DND-41 (cell line): Measurements from ENCODE around the gene HMGA1.

Experiments used
- EZH2 ChIP-seq: IDR thresholded peaks from 3 replicates; pipeline ENCODE4 v1.6.1; 2012; ENCODE audit warnings: borderline replicate concordance, low read depth, mild to moderate bottlenecking, moderate library complexity, low read length, inconsistent platforms; ENCODE audit not compliant: severe bottlenecking
- TF ChIP-seq, protein P1 (sequence below): IDR thresholded peaks from 2 replicates; pipeline ENCODE4 v1.5.1; 2012; ENCODE audit warnings: borderline replicate concordance, low read length, moderate library complexity, mild to moderate bottlenecking; ENCODE audit not compliant: poor library complexity, severe bottlenecking; ENCODE audit errors: extremely low read depth

- TF ChIP-seq, protein P1, sequence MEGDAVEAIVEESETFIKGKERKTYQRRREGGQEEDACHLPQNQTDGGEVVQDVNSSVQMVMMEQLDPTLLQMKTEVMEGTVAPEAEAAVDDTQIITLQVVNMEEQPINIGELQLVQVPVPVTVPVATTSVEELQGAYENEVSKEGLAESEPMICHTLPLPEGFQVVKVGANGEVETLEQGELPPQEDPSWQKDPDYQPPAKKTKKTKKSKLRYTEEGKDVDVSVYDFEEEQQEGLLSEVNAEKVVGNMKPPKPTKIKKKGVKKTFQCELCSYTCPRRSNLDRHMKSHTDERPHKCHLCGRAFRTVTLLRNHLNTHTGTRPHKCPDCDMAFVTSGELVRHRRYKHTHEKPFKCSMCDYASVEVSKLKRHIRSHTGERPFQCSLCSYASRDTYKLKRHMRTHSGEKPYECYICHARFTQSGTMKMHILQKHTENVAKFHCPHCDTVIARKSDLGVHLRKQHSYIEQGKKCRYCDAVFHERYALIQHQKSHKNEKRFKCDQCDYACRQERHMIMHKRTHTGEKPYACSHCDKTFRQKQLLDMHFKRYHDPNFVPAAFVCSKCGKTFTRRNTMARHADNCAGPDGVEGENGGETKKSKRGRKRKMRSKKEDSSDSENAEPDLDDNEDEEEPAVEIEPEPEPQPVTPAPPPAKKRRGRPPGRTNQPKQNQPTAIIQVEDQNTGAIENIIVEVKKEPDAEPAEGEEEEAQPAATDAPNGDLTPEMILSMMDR, result no peak
- no peak for TF ChIP-seq EZH2
Measured at GRCh38 chr6:34232901-34233300, 3.8 kb upstream of the HMGA1 start.
